HG02798 (cell line): ENCODE results near the gene DIS3L2.
"Not testable (repeated sequence)": the region's sequence is repeated elsewhere in the genome, so short reads cannot be mapped to it uniquely, and the experiment has no call there.

ENCODE experiments used
- ATAC-seq: cut with Tn5 transposase; IDR thresholded peaks from one replicate; pipeline ENCODE4 v1.9.1; 2021; ENCODE audit warnings: mild to moderate bottlenecking; ENCODE audit not compliant: unreplicated experiment, poor library complexity

The DIS3L2 gene

DNA sequence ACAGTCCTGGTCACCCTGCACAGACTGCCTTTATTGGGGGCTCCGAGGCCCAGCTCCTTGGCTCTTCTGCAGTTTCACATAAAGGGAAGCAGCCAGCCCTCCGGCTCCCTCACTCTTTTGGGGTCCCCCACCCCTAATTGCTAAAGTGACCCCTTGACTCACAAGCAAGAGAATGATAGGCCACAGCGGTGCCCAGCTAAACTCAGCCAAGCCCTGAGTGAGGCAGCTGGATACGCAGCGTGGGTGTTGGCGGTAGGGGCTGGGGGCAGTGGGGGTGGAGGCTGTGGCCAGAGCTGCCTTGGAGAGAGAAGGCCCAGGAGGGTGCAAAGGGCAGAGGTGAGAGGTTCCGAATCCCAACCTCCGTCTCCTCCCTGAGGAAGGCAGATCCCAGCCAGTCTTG lies 391.6 kb downstream of the DIS3L2 start:
- no peak for ATAC-seq

DNA sequence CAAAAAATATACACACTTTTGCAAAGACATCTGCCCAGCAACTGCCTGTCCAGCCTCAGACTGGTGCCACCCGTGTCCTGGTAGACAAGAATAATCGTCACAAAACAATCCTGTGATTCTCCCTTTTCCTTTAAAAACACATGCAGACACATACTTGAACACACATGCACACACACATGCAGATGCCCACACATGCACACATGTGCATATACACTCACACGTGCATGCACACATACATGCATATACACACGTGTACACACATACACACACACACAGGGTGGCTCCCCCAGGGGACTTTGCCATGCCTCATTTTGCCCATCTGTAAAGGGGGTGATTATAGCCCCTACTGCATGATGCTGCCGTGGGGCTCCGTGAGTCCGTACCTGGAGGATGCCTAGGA lies 392.1 kb downstream of the DIS3L2 start:
- no peak for ATAC-seq

DNA sequence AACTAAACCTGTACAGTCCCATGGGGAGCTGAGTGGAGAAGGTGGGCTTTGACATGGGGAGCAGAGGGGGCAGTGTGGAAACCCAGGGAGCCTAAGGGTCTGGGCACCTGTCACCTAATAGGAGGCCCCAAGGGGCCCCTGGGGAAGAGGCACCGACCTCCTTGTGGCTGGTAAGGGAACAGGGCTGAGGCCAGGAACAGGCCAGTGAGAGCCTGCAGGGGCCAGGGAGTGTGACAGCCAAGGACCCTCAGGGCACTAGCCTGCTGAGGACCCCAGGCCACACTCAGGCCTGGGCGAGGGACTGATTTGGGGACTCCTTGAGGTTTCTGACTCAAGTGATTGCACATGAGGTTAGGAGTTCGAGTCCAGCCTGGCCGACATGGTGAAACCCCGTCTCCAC lies 392.6 kb downstream of the DIS3L2 start:
- no peak for ATAC-seq

DNA sequence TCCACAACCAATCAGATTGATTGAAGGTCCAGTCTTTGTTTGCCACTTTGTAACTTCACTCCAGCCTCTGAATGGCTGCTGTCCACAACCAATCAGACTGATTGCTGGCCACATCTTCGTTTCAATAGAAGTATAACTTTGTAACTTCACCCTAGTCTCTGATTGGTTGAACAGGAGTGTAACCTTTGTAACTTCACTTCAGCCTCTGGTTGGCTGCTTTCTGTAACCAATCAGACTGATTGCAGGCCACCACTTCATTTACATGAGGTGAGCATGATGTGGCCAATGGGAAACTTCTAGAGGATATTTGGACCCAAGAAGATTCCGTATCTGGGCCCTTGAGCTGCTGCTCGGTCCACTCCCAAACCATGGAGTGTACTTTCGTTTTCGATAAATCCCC lies 400.1 kb downstream of the DIS3L2 start:
- no peak for ATAC-seq

DNA sequence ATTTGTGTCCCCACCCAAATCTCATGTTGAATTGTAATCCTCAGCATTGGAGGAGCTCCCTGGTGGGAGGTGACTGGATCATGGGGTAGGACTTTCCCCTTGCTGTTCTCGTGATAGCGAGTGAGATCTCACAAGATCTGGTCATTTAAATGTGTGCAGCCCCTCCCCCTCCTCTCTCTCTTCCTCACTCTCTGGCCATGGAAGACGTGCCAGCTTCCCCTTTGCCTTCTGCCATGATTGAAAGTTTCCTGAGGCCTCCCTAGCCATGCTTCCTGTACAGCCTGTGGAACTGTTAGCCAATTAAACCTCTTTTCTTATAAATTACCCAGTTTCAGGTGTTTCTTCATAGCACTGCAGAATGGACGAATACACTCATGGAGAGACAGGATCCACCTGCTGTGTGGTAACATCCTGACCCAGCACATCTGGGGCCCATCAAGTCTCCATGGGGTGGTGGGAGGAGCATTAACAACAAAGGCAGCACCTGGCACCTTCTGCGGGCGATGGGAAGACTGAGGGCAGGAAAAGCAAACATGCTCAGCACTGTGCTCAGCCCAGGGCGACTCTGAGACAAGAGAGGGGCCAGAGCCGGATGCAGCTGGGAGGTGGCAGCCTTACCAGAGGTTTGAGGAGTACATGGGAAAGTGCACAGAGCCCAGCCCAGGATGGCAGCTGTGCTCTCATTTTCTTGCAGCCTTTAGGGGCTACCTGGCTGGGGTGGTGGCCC lies 400.8 kb downstream of the DIS3L2 start:
- no peak for ATAC-seq

DNA sequence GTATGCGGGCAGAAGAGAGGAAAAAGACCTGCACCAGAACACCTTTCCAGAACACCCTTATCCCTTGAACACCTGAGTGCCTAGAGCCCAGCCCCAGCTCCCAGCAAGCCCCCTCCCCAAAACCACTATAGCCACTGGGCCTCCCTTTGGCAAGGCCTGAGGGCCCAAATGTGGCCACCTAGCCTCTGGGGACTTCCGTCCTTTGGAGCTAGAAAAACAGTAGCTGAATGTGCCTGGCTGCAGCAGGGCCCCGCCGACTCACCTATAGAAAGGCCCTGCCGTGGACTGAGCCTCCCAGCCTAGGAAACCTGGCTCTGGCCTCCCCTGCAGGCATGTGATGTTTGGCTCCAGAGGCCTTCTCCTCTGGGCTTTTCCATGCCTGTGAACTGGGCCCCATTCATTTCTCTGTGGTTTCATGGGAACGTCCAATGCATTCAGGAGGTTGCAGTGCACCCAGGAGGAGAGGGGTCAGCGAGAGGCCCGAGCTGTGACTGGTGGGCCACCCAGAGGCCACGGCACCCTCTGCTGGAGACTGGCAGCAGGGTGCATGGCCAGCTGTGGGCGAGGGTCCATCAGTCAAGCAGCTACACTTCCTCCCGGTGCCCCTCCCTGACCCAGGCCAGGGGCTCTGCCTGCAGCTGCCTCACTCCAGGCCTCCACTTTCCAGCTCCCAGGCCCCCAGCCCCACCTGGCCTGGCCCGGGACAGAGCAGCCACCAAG lies 401.7 kb downstream of the DIS3L2 start:
- ATAC-seq = not testable (repeated sequence)

DNA sequence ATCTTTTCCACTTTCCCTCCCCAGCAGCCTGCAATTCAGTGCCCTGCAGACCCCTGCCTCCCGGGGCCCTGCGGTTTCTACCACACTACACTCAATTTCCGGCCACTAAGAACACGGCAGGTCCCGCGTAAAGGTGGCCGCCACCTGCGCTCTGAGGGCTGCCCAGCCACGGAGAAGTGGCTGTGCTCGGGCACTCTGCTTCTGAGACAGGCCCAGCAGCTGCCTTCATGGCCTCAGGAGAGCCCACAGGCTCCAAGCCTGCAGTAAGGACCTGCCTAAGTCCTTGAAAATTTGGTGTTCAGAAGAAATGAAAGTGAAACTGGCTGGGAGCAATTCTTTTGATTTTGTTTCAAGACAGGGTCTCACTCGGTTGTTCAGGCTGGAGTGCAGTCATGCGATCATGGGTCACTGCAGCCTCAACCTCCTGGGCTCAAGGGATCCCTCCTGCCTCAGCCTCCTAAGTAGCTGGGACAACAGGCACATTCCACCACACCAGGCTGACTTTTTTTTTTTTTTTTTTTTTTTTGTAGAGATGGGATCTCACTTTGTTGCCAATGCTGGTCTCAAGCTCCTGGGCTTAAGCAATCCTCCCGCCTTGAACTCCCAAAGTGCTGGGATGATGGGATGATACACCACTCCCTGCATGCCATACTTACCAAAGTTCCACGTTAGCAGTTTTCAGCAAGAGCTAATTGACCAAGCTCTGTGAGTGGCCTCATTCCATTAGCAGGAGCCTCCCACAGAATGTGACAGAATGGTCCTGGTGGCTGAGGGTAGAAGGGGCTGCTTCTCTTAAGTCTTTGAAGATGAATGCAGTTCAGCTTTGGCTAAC lies 402.5 kb downstream of the DIS3L2 start:
- no peak for ATAC-seq

DNA sequence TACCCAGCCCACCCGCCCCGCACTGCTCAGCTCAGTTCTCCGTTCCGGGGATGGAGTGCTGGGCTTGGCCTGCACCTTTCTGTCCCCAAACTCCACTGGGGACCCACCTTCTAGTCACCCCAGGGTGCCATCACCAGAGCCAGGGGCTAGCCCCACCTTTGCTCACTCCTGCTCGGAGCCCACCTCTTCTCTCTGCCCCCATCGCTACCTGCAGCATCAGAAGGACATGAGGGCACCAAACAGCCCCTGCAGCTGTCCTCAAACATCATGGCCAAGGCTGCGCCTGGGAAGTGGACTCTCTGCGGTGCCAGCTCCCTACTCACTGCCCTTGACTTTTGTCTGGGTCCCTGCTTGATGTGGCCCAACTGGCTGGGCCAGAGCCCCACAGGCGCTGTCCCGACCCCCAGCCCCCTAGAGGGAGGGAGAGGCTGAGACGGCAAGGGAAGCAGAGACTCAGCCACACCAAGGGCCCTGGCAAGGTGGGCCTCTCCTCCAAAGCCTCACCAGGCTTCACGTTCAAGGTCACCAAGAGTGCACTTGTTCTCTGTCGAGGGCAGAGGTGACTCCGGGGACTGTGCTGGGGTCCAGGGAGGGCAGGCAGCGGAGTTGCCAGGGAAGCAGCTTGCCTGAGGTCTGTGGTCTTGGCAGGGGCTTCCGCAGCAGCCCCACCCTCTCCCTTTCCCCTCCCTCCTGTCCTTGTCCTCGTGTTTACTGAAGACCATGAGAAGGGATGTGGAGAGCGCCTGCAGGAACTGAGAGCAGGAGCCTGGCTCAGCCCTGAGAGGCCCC lies 403.5 kb downstream of the DIS3L2 start:
- not testable (repeated sequence) for ATAC-seq

DNA sequence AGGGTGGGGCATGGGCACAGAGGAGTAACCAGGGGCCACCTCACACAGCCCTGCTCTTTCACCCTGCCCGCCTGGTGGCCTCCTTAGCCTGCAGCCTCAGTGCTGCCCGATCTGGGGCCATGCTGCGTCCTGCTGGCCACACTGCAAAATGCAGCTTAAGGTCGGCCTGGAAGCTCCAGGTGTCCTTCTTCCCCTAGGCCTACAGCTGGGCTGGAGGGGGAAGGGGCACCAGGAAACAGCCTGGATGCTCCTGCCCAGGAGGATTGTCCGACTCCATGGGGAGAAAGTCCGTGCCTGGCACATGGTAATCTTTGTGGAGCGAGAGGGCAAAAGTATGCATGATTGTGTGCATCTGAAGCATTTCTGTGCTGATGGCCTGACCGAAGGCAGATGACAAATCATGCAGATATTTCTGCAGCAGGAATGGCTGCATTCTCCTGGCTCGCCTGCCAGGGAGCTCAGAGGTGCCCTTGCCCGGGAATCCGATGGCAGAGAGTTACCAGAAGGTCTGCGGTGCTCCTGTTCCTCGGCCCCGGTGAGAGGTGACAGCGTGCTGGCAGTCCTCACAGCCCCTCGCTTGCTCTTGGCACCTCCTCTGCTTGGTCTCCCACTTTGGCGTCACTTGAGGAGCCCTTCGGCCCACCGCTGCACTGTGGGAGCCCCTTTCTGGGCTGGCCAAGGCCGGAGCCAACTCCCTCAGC lies 404.3 kb downstream of the DIS3L2 start:
- peak; percentile 35 for ATAC-seq

DNA sequence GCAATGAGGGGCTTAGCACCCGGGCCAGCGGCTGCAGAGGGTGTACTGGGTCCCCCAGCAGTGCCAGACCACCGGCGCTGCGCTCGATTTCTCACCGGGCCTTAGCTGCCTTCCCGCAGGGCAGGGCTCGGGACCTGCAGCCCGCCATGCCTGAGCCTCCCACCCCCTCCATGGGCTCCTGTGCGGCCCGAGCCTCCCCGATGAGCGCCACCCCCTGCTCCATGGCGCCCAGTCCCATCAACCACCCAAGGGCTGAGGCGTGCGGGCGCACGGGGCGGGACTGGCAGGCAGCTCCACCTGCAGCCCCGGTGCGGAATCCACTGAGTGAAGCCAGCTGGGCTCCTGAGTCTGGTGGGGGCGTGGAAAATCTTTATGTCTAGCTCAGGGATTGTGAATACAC lies 404.9 kb downstream of the DIS3L2 start:
- not testable (repeated sequence) for ATAC-seq

DNA sequence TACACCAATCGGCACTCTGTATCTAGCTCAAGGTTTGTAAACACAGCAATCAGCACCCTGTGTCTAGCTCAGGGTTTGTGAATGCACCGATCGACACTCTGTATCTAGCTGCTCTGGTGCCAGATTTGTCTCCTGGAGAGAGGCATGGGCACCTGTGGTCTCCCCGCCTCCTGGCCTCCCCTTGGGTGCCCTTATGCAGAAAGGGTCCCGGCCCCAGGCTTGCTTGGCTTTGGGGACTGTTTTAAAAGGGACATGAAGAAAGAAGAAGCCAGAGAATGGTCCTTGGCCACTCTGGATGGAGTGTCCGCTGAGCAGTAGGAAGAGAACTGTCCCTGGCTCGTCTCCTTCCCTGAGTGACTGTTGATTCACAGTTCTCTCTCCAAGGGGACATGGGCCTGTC lies 405.5 kb downstream of the DIS3L2 start:
- no peak for ATAC-seq

DNA sequence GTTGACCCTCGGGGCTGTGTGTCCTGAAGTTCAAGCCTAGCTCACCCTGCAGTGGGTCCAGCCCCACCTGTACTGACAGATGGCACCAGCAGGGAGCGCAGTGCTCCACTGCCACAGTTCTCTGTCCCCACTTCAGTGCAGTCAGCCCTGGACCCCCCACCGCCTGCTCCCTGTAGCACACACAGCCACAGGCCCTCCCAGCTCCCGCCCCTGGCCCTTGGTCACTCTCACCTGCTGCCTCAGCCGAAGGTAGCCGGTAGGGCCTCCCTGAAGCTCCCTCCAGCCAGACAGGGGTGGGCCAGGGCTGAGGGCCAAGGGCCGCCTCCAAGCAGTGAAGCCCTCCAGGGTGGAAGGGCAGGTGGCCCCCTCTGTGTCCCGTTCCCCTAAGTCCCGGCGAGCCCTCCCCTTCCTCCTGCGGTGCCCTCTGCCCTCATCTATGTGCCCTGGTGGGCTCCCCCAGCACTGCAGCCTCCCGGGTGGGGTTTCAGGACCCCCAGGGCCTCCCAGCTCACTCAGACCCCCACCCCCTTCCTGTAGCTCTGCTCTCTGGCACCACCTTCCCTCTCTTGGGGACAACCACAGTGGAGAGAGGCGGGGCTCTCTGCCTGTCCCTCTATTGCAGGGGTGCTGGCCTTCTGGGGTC lies 406.2 kb downstream of the DIS3L2 start:
- no peak for ATAC-seq

DNA sequence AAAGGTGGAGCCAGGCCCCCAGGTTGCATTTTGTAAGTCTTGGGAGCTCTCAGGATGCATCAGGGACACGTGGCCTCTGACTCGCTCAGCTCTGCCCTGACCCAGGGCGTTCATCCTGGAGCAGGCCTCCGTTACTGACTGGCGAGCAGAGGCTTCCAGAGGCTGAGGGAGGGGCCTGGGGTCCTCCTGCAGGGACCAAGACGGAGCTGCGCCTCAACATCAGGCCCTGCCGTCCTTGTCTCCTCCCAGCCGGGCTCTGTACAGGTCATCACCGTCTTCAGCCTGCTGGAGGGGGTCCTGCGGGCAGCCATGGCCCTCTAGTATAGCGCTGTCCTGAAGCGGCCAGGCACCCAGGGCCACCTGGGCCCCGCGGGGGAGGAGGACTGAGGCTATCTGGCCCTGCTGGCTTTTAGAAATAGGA lies 406.8 kb downstream of the DIS3L2 start:
- ATAC-seq = no peak

DNA sequence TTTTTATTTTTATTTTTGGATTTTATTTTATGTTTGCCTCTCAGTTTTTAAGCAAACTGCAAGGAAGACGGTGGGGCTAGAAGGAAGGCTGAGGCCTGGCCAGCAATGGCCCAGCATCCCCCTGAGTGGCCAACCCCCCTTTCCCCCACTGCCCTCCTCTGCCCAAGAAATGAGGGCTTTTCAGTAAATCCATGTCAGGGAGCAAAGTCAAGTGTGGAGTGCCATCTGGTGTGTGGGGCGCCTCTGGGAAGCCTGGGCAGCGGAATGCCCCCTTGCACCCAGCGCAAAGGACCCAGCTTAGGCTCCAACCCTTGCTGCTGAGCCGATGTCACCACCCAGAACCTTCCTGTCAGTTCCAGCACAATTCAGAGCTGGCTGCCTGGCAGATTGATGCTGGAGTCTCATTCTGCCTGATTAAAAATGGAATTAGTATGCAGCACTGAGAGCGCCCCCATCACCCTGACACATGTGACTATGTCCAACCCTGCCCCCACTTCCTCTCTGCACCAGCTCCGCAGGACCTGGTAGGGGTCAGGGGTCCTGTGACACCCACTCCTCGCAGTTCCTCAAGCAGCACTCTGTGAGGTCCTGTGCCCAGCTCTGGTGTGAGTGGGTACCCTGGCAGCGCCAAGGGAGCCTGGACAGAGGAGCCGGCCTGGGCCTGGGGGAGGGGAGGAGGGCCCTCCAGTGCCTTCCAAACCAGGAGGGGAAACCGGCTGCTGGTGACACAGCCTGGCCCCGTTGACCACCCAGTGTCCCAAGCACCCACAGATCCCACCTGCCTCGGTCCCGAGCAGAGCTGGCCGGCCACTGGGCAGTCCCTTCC lies 407.8 kb downstream of the DIS3L2 start:
- no peak for ATAC-seq

DNA sequence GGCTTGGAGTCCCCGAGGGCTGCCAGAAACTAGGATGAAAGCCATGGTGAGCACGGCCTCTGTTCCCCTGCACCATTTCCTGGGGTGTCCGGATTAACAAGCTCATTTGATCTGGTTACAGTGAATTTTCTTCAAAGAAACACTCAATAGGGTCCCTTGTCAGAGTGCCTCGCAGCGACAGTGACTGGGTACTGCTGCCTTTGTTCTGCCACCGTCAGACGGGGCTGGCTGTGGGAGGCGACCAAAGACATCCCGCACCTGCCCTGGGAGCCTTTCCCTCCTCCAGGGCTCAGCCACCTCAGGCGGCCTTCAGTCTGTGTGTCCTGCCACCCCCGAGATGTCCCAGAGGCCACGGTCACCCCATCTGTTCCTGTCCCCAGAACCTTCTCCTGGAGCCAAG lies 408.5 kb downstream of the DIS3L2 start:
- not testable (repeated sequence) for ATAC-seq

DNA sequence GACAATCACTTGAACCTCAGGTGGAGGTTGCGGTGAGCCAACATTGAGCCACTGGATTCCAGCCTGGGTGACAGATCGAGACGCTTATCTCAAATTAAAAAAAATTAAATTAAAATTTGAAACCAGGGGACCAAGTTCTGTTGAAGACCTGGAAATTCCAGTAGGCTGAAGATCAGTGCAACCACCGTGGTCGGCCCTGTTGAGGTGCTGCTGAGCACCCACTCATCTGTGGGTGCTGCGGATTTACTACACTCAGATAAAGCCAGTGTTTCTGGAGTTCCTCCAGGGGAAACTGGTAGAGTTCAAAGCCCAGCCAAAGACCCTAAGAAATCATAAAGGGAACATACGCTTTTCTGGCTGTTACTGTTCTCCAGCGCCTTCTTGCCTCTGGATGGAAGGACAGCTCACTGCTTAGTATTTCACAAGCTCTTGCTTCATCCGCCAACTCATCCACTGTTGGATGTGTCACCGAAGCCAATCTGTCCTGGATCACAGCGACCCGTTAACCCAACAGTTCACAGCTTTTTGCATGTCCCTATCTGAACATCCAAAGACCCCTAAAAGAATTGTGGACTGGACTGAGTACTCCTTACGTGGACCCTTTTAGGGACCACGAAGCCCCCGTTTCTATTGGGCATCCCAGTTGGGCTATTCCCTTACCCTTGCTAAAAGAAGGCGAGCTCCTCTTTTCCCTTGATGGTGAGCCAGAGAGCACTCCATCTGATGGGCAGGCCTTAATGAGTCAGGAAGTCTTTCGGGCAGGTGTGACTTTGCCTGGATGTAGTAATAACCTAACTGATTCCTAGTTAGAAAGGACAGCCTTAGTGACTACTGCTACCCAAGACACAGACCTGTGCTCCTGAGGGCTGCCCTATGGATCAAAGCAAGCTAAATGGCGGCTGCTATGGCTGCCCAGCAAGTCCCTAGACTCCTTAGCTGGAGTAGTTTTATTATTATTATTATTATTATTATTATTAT lies 411.0 kb downstream of the DIS3L2 start:
- ATAC-seq = no peak

DNA sequence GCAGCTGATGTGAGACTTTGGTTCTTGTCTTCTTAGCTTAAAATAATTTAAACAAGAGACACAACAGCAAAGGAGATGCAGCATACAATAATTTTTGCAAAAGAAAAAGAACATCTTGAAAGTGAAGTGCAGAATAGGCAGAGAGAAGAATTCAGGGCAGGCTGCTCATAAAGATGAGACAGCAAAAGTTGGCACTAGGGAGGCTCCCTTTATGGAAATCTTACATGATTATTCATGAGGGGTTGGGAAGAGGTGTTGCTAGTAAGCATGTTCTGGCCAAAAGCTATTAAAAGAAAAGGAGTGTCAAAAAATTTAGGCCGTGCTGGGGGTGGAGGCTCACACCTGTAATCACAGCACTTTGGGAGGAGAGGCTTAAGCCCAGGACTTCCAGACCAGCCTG lies 412.8 kb downstream of the DIS3L2 start:
- no peak for ATAC-seq
